GM12875 (cell line): Measurements from ENCODE around the gene VWA8.
"Not testable (repeated sequence)": the region's sequence is repeated elsewhere in the genome, so short reads cannot be mapped to it uniquely, and the experiment has no call there.

ENCODE experiments used
- H3K4me3 ChIP-seq: one replicate; pipeline ENCODE4 v1.5.1; 2011; ENCODE audit warnings: low read depth, low read length, control low read depth
- TF ChIP-seq, protein P1 (sequence below): IDR thresholded peaks from 2 replicates; pipeline ENCODE4 v1.5.1; 2011; ENCODE audit warnings: low read depth, mild to moderate bottlenecking, control low read depth, inconsistent platforms, low read length, moderate library complexity, borderline replicate concordance; ENCODE audit not compliant: insufficient read depth

VWA8 gene

DNA sequence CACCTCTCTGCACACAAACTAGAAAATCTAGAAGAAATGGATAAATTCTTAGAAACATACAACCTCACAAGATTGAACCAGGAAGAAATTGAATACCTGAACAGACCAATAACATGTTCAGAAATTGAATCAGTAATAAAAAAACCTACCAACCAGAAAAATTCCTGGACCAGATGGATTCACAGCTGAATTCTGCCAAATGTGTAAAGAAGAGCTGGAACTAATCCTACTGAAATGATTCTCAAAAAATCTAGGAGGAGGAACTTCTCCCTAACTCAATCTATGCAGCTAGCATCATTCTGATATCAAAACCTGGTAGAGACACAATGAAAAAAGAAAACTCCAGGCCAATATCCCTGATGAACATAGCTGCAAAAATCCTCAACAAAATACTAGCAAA lies 336.9 kb downstream of the VWA8 start:
- TF ChIP-seq, protein P1, sequence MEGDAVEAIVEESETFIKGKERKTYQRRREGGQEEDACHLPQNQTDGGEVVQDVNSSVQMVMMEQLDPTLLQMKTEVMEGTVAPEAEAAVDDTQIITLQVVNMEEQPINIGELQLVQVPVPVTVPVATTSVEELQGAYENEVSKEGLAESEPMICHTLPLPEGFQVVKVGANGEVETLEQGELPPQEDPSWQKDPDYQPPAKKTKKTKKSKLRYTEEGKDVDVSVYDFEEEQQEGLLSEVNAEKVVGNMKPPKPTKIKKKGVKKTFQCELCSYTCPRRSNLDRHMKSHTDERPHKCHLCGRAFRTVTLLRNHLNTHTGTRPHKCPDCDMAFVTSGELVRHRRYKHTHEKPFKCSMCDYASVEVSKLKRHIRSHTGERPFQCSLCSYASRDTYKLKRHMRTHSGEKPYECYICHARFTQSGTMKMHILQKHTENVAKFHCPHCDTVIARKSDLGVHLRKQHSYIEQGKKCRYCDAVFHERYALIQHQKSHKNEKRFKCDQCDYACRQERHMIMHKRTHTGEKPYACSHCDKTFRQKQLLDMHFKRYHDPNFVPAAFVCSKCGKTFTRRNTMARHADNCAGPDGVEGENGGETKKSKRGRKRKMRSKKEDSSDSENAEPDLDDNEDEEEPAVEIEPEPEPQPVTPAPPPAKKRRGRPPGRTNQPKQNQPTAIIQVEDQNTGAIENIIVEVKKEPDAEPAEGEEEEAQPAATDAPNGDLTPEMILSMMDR = no peak
- H3K4me3 ChIP-seq = no peak overlapping the region

DNA sequence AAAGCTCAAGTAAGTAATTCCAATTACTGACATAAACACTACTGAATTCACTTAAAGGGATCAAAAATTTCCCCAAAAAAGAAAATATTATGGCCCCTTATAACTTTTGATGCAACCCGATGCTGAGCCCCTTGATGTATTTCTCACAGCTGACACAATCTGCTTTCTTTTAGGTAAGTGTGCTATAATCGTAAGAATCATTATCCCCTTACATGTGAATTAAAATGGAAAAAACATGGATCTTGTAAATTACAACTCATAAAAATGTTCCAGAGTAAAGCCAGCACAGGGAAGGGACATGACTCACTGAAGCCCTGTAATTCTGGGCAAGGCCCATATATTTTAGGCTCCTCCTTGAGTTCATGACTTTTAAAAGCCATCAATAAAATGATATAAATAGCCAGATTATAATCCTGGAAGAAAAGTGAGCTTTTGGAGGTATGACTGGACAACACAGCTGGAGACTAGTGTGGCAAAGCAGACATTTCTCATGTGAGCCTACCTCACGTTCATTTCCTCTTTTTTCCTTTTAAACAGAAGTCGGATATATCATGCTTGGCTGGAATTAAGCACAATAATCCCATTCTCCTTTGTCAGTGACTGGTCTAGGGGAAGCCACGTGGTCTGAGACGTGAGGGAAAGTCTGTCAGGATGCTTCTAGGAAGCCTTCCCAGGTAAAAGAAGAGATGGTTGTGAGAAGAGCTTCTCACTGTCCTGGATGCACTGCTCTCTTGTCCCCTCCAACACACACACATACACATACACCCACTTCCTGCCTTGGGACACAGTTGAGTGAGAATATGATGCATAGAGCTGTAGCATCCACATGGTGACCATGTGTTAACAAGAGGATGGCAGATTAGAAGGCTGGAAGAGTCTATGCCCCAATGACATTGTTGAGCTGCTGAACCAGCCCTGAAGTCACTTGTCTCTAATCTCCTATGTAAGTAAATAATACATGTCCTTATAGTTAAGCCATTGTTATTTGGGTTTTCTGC lies 338.2 kb downstream of the VWA8 start:
- no peak overlapping the region for H3K4me3 ChIP-seq
- TF ChIP-seq, protein P1 = no peak

DNA sequence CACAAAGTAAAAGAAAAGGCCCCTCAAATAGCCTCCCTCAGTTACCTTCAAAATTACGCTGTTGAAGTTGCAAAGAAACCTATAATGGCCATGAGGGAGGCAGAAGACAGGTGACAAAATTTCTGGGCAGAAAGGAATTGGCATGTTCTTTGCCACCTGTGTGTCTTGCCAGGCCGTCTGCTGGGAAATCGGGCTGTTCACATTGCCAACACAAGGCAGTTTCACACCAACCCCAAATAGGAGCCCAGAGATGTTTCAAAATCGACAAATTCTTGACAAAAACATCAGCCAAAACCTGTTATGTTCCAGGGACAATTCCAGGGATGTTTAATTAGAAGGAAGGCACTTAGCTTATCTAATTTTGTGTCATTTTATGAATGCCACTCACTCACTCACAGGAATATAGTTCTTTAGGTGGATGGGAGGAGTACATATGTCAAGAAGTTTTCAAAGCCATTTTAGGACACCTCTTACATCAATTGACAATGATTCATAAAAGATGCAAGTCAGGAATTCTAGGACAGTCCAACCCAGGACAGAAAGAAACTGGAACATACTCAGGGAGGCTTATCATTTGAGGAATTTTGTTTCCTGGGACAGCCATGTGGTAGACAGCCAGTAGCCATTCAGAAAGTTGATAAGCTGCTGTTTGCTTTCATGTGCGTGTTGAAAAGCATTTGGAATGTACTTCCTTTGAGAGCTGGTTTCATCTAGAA lies 339.0 kb downstream of the VWA8 start:
- H3K4me3 ChIP-seq = no peak overlapping the region
- TF ChIP-seq, protein P1 = no peak

DNA sequence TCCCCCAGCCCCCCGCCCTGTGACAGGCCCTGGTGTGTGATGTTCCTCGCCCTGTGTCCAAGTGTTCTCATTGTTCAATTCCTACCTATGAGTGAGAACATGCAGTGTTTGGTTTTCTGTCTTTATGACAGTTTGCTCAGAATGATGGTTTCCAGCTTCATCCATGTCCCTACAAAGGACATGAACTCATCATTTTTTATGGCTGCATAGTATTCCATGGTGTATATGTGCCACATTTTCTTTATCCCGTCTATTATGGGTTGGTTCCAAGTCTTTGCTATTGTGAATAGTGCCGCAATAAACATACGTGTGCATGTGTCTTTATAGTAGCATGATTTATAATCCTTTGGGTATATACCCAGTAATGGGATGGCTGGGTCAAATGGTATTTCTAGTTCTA lies 343.3 kb downstream of the VWA8 start:
- H3K4me3 ChIP-seq = not testable (repeated sequence)

DNA sequence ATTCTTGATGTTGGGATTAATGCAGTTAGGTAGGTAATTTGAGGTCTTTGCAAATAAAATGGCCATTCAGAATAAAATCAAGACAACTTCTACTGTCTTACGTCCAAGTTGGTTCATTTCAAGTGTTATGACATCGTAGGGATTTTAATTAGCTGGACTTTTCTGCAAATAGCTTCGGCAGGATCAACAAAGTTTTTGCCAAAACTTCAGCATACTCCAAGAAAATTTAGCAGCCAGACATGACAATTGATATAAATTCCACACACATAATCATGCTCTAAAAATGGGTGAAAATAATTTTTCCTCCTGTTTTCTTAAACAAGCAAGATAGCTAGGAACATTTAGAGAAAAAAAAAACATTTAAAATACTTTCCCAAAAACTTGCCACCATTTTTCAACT lies 344.8 kb downstream of the VWA8 start:
- TF ChIP-seq, protein P1 = no peak
- no peak overlapping the region for H3K4me3 ChIP-seq

DNA sequence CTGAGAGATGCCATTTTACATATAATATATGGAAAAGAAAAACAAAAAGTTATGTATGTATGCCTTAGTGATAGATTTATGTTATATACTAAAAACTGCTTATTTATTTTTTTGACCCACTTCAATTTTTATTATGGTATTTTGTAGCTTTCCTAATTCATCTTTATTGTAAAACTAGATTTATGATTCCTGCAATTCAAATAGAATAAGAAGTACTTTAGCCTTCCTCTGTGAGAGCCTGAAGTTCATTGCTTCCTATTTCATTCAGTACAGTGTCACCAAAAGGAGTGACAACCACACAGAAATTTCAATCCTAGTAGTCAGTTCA lies 345.4 kb downstream of the VWA8 start:
- TF ChIP-seq, protein P1 = no peak

DNA sequence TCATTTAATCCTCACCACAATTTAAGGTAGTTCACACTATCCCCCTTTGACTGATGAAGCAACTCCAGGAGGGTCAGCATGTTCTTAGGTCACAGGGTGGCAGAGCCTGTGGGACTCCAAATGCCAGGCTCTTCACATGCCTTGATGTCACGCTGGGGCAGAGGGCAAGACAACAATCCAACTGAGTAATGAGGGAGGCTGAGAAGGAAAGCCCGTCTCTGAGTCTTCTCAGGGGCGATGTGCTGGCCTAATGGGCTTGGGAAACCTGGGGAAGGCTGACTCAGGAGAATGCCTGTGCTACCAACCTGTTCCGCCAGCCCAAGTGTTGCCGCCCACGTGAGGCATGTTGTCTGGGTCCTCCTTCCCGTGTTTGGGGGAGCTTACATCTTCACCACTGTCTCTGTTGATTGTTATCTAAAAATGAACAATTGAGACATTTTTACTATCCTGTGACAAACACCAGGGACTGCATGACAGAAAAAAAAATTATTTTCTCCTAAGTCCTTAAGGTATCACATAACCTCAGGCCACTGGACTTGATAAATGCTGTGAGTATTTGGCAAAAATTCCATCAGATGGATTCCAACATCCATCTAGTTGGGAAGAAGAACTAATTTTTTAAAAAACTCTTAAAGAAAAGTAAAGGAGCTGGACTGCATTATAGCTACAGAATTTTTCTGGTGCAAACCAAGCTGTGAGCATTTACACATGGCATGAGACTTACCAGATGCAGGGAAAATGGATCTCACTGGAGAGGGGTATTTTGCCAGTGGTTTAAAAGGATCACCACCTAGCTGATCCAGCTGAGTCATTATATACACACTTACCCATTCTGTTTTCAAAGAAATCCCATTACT lies 346.0 kb downstream of the VWA8 start:
- H3K4me3 ChIP-seq = no peak overlapping the region
- TF ChIP-seq, protein P1 = no peak

More for the DNA sequence above, 345.4 kb downstream of the VWA8 start:
- H3K4me3 ChIP-seq = no peak overlapping the region
